HG03521 (cell line): ENCODE measurements around the gene RGS7.

Experiments
- ATAC-seq: cut with Tn5 transposase; IDR thresholded peaks from one replicate; pipeline ENCODE4 v1.9.1; 2021; ENCODE audit warnings: mild to moderate bottlenecking, moderate library complexity; ENCODE audit not compliant: unreplicated experiment

The RGS7 gene

DNA sequence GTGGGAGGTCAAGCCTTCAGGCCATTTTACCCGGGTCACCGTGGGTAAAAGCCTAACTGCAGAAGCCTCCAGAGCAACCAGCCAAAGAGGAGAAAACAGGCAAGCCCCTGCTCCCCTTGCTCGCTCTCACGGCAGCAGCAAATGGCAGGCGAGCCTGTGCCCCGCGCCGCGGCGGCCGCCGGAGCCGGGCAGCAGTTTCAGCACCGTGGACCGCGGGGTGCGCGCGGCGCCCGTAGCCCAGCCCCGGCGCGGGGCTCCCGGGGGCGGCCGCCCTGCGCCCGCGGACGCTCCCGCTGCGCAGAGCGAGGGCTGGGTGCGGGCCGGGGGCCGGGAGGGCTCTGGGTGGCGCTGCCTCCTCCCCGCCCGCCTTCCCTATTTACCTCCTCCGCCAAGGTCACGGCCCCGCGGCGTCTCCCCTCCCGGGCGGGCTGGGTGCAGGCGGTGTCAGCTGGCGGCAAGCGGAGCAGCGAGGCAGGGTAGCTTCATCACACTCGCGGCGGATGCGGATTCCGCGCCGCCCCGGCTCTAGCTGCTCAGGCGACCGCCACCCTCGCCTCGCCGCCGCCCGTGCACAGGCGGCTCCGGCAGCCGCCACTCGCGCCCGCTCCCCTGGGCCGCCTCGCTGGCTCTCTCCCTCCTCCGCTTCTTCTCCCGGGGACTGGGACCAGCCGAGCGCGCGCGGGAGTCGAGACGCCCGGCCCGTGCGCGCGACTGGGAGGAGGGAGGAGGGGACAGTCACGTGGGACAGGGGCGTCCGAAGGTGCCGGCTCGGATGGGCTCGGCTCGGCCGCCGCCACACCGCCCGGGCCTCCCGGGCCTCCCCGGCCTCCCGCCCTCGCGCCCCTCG lies at the start of gene RGS7:
RGS7 (minus strand) TSS at position 687 of the 847 bp plus-strand sequence.
- peak; percentile 56 for ATAC-seq

GRCh38 chr1:241406421-241406820 lies 49.4 kb upstream of the RGS7 start:
- ATAC-seq = no peak

DNA sequence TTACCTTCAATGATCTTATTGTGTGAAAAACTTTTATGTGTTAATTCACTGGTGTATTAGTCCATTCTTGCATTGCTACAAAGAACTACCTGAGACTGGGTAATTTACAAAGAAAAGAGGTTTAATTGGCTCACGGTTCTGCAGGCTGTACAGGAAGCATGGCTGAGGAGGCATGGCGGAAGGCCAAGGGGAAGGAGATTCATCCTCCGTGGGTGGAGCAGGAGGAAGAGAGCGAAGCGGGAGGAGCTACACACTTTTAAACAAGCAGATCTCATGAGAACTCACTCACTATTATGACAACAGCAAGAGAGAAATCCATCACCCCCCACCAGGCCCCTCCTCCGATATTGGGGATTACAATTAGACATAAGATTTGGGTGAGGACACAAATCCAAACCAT lies 44.2 kb upstream of the RGS7 start:
- no peak for ATAC-seq

DNA sequence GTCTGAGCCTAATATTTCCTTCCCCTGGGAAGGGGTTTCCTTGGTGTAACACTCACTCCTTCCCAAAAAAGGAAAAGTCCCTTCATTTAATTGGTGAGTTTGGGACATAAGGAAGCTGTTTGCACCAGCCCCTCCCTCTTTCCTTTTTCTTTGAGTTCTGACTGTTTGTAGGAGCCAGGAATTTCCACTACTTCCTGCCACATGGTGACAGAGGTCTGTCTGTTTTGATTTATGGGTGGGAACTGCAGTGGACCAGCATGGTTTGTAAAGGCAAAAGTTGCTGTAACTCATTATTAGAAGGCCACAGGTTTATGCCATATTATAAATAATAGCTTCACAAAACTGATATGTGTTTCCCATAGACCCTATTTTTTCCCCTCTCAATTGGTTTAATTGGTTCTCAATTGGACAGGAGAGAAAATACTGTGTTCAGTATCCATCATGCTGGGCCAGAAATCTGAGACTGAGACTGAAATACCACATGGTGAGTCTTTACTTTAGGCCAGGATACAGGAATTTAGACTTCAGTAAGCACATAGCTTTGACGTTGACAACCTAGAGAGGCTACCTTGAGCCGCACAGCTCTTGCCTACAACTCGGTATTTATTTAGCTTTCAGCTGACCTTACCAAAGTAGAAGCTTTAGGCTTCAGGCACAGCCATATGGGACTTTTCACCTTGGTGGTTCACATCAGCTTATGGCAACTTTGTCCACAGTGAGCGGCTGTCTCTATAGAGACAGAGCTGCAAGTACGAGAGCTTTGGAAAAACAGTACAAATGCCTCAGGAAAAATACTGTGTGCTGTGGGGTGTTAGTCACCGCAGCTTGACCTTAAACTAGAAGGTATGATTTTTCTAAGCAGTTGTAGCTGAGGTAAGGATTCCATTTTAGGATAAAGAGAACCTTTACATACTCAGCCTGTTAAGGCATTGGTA lies 40.0 kb upstream of the RGS7 start:
- ATAC-seq = no peak

GRCh38 chr1:241391926-241392710 lies 35.1 kb upstream of the RGS7 start:
- no peak for ATAC-seq

- no peak for ATAC-seq
Measured at GRCh38 chr1:241390526-241390925, 33.5 kb upstream of the RGS7 start.

- ATAC-seq = no peak
Measured at GRCh38 chr1:241389400-241389799, 32.4 kb upstream of the RGS7 start.

DNA sequence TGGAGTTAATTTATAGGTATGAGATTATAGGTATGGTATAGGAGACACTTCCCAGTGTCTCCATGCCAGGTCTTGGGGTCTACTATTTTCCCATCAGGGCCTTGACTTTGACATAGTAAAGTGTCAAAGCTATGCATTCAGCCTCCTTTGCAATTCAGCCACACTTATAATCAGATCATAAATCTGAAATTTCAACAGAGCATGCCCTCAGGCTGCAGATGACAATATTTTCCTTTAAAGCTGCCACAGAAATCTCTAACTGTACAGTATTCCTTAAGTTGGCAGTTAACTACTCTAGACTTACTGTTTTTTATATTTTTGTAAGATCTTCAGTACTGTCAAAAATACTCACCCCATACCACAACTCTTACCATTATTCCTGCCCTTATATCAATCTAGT lies 30.2 kb upstream of the RGS7 start:
- ATAC-seq = no peak

DNA sequence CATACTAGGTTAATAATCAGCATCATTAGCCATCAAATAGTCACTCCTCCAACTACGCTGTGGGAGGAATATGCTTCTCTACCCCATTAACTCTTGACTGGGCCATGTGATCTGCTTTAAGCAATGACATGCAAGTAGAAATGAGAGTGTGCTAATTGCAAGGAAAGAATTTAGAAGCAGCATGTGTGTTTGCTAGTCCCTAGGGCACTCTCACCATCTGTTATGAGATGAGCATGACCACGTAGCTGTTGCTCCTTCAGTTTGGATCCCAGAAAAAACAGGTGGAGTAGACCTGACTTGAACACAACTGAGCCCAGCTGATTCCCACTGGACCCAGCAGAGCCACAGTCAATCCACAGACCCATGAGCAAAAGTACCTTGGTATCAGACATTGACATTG lies 19.7 kb upstream of the RGS7 start:
- ATAC-seq = no peak

DNA sequence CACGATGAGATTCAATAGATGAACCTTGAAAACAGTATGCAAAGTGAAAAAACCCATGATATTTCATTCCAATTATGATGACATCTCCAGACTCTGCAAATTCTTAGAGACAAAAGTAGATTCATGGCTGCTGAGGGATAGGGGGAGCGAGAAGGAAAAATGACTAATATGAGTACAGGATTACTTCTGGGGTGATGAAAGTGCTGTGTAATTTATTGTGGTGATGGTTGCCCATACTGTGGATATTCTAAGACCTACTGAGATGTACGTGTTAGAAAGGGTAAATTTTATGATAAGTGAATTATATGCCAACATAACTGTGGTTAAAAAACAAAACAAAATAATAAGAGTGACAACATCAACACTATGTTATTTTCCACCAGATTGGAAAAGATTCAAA lies 18.9 kb upstream of the RGS7 start:
- ATAC-seq = no peak

DNA sequence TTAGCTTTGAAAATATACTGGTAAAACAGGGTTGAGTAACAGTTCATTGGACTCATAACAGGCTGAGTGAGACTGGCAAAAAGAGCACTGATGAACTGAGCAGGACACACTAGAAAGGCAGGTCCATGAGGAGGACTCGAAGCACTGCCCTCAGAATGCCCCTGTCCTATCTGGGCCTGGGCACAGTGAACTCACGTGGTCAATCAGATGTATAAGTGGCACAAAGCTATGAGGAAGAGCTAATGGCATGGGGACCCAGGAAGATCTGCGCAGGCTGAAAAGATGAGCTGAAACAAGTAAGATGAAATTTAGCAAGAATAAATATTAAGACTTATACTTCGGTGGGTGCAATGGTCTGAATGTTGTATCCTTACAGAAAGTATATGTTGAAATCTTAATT lies 9.2 kb upstream of the RGS7 start:
- no peak for ATAC-seq

DNA sequence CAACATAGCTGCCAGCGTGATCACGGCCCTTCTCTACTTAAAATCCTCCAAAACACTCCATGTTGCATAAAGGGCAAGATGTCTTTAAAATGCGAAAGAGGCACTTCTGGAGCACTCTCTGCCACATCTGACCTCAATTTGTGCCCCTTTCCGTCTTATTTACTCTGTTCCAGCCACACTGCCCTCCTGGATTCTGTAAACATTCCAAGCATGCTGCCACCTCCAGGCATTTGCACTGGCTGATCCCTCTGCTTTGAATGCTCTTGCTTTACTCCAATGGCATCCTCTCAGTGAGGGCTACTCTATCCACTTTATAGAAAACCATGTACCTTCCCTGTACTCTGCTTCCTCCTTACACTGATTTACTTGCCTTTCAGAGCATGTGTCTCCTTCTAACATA lies 5.3 kb upstream of the RGS7 start:
- ATAC-seq = no peak

GRCh38 chr1:241357366-241358340 lies 648 bp upstream of the RGS7 start:
- ATAC-seq = no peak

DNA sequence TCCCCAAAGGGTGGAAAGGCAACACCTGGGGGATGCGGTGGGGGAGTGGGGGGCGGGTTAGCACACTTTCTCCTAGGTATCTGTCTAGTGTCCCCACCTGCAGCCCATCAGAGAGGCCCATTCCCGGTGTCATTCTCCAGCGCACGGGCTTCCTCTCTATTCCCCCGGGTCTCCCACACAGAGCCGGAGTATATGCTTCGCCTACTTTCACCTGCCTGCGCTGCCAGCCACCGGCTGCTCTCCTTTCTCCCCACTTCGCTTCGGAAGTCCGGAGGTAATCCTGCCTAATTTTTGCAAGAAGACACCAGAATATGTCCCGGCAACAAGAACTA lies 852 bp downstream of the RGS7 start:
- peak; percentile 7 for ATAC-seq

DNA sequence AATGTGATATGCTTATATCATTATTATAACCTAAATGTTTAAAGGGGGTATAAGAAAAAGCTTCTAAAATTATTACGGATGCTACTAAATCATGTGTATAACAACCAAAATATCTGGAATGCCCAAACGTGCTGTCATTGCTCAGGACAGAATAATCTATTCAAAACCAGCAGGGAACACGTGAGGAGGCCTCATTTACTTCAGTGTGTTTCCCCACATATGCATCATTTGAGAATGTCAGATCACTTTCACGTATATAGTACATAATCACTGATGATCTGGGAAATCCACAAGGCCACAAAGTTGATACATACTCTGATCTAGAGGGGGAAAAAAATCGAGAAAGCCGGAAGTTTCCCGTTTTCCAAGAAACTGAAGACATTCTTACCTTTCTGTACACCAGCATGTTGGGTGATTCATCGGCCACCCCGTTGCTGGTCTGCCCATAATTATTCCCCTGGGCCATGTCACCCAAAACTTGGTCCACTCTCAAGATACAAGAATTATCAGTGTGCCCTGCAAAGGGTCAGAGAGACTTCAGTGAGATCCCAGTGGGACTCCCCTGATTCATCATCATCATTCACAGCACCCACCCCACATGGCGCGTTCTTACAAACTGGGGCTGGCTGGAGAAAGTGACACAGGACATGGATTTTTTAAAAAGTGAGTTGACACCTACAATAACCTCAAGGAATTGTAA lies 1.5 kb downstream of the RGS7 start:
- no peak for ATAC-seq

- no peak for ATAC-seq
Measured at GRCh38 chr1:241352401-241352800, 4.6 kb downstream of the RGS7 start.

GRCh38 chr1:241351841-241352240 lies 5.2 kb downstream of the RGS7 start:
- ATAC-seq = no peak

DNA sequence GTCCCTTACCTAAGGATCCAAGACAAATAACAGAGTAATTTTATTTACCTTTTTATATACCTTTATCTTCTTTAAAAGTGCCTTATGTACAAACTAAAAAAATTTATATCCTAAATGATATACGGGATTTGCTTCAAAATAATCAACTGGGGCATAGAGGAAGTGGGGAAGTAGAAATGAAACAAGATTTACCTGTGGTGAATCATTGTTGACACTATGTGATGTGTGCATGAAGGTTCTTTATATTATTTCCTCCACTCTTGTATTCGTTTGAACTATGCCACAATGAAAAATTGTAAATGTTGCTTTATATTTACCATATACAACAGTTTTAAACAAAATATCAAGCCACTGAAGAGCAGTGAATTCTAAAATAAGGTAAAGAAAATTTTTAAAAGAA lies 13.0 kb downstream of the RGS7 start:
- no peak for ATAC-seq

DNA sequence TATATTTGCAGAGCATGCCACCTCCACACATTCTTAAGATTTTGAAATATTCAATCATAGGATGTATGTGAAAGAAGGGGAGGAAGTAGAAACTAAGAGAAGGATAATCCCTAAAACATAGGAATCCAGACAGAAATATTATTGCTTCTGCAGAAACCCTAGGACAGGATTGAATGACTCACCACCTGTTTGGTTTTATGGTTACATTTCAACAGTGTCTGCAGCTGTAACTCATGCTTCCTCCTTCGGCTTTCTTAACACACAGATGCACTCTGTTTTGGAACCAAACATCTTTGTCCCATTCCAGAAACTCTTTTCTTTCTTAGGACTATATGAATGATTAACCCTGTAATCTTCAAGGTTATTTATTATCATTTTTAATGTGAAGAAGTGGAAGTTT lies 20.7 kb downstream of the RGS7 start:
- no peak for ATAC-seq

DNA sequence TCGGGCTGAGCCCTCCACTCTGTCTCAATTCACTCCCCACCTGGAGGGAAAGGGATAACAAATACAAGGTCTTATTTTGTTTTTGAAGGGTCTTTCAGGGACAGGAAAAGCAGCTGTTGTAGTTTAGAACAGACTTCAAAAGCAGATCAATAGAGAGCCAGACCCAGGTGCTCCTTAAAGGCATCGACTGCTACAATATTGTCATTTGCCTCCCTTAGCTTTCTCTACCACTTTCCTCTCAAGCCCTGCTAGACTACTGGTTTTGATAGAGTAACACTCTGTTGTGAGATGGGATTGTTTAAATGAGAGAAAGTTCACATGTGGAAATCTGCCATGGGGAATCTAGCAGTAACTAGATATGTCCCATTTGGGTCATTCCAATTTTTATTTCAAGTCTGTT lies 24.0 kb downstream of the RGS7 start:
- no peak for ATAC-seq
